ENCODE data around the gene CYBC1. TPM values are rescaled to one million over a fixed set of nuclear protein-coding genes. Genes with fewer than 3 reads are reported as not detected.

Gene CYBC1
- total and polyA plus RNA-seq, 2 of the 8 experiments (the other 6 are each of a cell fraction or from before 2014, with no cell fraction given) = 74.6 to 81.4 TPM

DNA sequence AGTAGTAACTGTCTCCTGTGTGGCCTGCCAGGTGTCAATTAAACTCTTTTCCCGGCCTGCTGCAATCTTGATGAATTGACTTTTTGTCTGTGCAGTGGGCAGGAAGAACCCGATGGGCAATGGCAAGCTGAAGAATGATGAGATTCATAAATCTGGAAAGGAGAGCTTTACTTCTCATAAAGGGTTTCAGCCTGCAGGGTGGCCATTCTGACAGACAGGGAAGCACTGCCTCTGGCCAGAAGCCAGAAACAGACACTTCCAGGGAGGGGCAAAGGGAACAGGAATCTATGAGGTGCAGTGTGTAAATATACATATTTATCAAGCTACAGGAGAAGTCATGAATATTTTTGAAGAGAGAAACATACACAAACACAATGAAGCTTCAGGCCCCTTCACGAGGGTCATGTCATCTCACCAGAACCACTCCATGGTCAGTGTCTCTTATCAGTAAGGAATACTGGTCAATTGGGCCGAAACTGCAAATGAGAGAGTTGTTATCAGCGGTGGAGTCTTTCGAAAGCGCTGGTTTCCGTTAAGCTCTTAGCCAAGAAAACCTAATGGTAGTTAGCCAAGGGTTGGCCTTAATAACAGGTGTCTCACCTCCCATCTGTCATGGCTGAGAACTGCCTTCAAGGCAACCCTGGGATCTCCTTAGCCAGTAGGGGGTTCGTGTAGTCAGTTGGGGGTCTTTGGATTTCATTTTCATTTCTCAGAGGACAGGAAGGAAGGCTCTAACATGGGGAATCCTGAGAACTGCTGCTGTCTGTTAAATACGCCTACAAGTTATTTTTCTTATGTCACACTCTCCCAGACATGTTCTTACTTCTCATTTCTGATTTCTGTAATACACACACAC, 6.7 kb upstream of the CYBC1 start:
- Histone ChIP-seq H3K23ac (ENCODE audit: insufficient read length) (no peak overlapping the region), H2BK15ac (ENCODE audit: low read length) (no peak overlapping the region), H3K14ac (ENCODE audit: insufficient read length) (no peak overlapping the region), H3K9ac (replicated peaks in 1 of 4; ENCODE audit: extremely low read depth in 1 of 4, low read depth in 3 of 4, low read length in 3 of 4) (no peak overlapping the region), H2AK5ac (ENCODE audit: low read depth, low read length) (no peak overlapping the region), H2AFZ (ENCODE audit: low read length) (no peak overlapping the region), H3K56ac (replicated peaks; ENCODE audit: insufficient read length, low read depth, low read length) (no peak overlapping the region), H3K9me3 (ENCODE audit: insufficient read depth in 2 of 2, low read depth in 1 of 2, low read length in 1 of 2) (peaks cover 2 to 10% of the 10 kb centered on the region in 2 experiments; a peak in 3 of 4 replicates), H4K5ac (ENCODE audit: insufficient read length, low read depth, low read length) (no peak overlapping the region), H2BK12ac (ENCODE audit: low read depth, low read length) (no peak overlapping the region), H3K4ac (replicated peaks; ENCODE audit: insufficient read length, low read depth, low read length) (no peak overlapping the region), H3K23me2 (ENCODE audit: low read depth, low read length) (peaks cover 2% of the 10 kb centered on the region; the same call in 1 of the 2 replicates), H3K79me2 (ENCODE audit: control insufficient read depth in 1 of 2, insufficient read depth in 2 of 2, low read length in 2 of 2) (peaks cover 0 to 3% of the 10 kb centered on the region in 2 experiments; a peak in 1 of 4 replicates), H3K4me1 (replicated peaks in 1 of 4; ENCODE audit: control insufficient read depth in 3 of 4, insufficient read depth in 4 of 4, low read length in 3 of 4) (peaks cover 0 to 8% (median 3%) of the 10 kb centered on the region in 4 experiments; a peak in 4 of 7 replicates), H4K91ac (replicated peaks; ENCODE audit: insufficient read length, low read length) (no peak overlapping the region), H2BK120ac (replicated peaks; ENCODE audit: low read depth, low read length) (no peak overlapping the region), H3K79me1 (ENCODE audit: low read depth, low read length) (0 out of 2 replicates have a peak, but pooled peaks cover 3% of the 10 kb centered on the region), H2BK5ac (ENCODE audit: low read depth, low read length) (no peak overlapping the region), H3K36me3 (ENCODE audit: control insufficient read depth in 2 of 4, insufficient read depth in 4 of 4, low read length in 3 of 4) (peaks cover 3 to 11% (median 5%) of the 10 kb centered on the region in 4 experiments; a peak in 5 of 8 replicates), H2BK20ac (ENCODE audit: low read length) (no peak overlapping the region), H4K20me1 (replicated peaks in 1 of 2; ENCODE audit: control insufficient read depth in 1 of 2, insufficient read depth in 2 of 2, low read length in 2 of 2) (peaks cover 3 to 7% of the 10 kb centered on the region in 2 experiments), H3K4me2 (ENCODE audit: insufficient read depth in 1 of 2, low read depth in 2 of 2, low read length in 2 of 2) (peak overlapping the region; percentile 86 to 99), H4K8ac (ENCODE audit: extremely low read depth, insufficient read depth, low read length) (no peak overlapping the region), H3K4me3 (ENCODE audit: extremely low read depth in 1 of 4, insufficient read depth in 2 of 4, low read depth in 3 of 4, low read length in 4 of 4) (peak overlapping the region; percentile 77 to 86 (median 81); a peak in 7 of 8 replicates), H3K18ac (ENCODE audit: extremely low read depth, low read length) (no peak overlapping the region), H3K27me3 (replicated peaks in 1 of 4; ENCODE audit: control insufficient read depth in 3 of 4, extremely low read depth in 1 of 4, insufficient read depth in 3 of 4, low read length in 3 of 4) (no peaks in the 10 kb centered on the region), H3K27ac (ENCODE audit: low read depth, low read length) (no peak overlapping the region)
- WGBS, 2 experiments (ENCODE audit: extremely low coverage in 1 of 2, insufficient coverage in 1 of 2, insufficient read length in 1 of 2, insufficient replicate concordance in 2 of 2, low coverage in 1 of 2, low lambda C conversion rate in 2 of 2, missing lambda C conversion rate in 1 of 2) = 71% methylated on average over 10 of the region's 10 CpGs; no CpG with 5 or more reads in 1 of the 2 experiments
- DNase-seq (ENCODE audit: low read depth in 1 of 2, low spot score in 2 of 2) = no peak
- CTCF ChIA-PET (ENCODE audit: partially characterized antibody) = interaction anchor here (0.6 to 1.2 kb wide), 5 partner anchors 26 to 321 kb away, joined by 3 to 4 read pairs (median 3); no protein-coding TSS in a partner anchor
- TF ChIP-seq SP2 (IDR thresholded peaks at IDR 0.05; ENCODE audit: low read length) = no peak
- no peak for TF ChIP-seq RFX5 (IDR thresholded peaks at IDR 0.05; ENCODE audit: borderline replicate concordance, low read depth, low read length)
- TF ChIP-seq SRF (IDR thresholded peaks at IDR 0.05; ENCODE audit: low read depth, low read length) = no peak
- TF ChIP-seq GABPA (IDR thresholded peaks at IDR 0.05; ENCODE audit: borderline replicate concordance, insufficient read depth, low read length) = no peak
- TF ChIP-seq ASH2L (IDR thresholded peaks at IDR 0.05; ENCODE audit: low read length) = no peak
- TF ChIP-seq BCL11A (IDR thresholded peaks at IDR 0.05; ENCODE audit: low read depth in 2 of 2, low read length in 2 of 2) = no peak
- TF ChIP-seq RAD21 (IDR thresholded peaks at IDR 0.05 in 1 of 2, conservative IDR thresholded peaks at IDR 0.05 in 1 of 2; ENCODE audit: low read depth in 2 of 2, low read length in 2 of 2) = no peak
- TF ChIP-seq, protein P1, sequence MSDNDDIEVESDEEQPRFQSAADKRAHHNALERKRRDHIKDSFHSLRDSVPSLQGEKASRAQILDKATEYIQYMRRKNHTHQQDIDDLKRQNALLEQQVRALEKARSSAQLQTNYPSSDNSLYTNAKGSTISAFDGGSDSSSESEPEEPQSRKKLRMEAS (IDR thresholded peaks at IDR 0.05) = no peak
- no peak for TF ChIP-seq JUN (IDR thresholded peaks at IDR 0.05; ENCODE audit: low read depth, low read length)
- no peak for TF ChIP-seq RXRA (IDR thresholded peaks at IDR 0.05; ENCODE audit: insufficient read depth, low read depth, low read length)
- TF ChIP-seq MAFK (IDR thresholded peaks at IDR 0.05; ENCODE audit: low read depth, low read length) = no peak
- no peak for FAIRE-seq
- POLR2A ChIA-PET (ENCODE audit: partially characterized antibody) = interaction anchor here (0.7 to 1.8 kb wide), 4 partner anchors 8 to 40 kb away, joined by 3 to 5 read pairs (median 4); no protein-coding TSS in a partner anchor

Measured in H1 (cell line).